Spinal cord (tissue), 10 donors: ENCODE data around the gene ZDHHC9. TPM values are rescaled to one million over a fixed set of nuclear protein-coding genes. Genes with fewer than 3 reads are reported as not detected.

ENCODE experiments used
- DNase-seq, 6 donors: peaks; one replicate each; pipeline versions ENCODE4 v3.0.0 to v3.0.0-alpha.2; 2013 to 2015; ENCODE audit warnings: low spot score in 6 of 6, low read depth in 4 of 6
- H3K27ac ChIP-seq: one replicate; pipeline ENCODE4 v1.5.1; 2013; ENCODE audit warnings: low read depth, low read length, control low read depth
- H3K27me3 ChIP-seq: one replicate; pipeline ENCODE4 v1.6.1; 2013; ENCODE audit warnings: low read length; ENCODE audit not compliant: control insufficient read depth, insufficient read depth
- H3K36me3 ChIP-seq: one replicate; pipeline ENCODE4 v1.6.1; 2013; ENCODE audit warnings: low read length; ENCODE audit not compliant: control insufficient read depth, insufficient read depth
- H3K4me1 ChIP-seq: one replicate; pipeline ENCODE4 v1.6.1; 2013; ENCODE audit warnings: low read length; ENCODE audit not compliant: control insufficient read depth, insufficient read depth
- H3K4me3 ChIP-seq: one replicate; pipeline ENCODE4 v1.5.1; 2013; ENCODE audit warnings: low read depth, low read length, control low read depth
- H3K9me3 ChIP-seq: one replicate; pipeline ENCODE4 v1.6.1; 2013; ENCODE audit warnings: low read length; ENCODE audit not compliant: control insufficient read depth, insufficient read depth
- WGBS: methylation state at CpG from one replicate; pipeline ENCODE4 v1.1.5; 2013; ENCODE audit warnings: missing lambda C conversion rate; ENCODE audit not compliant: insufficient coverage; 5-methylcytosine and 5-hydroxymethylcytosine counted together
- polyA plus RNA-seq, 2 donors: library from polyadenylated mRNA; unstranded; fragments of 120-200 nt; gene quantifications; one replicate each; pipeline ENCODE4 v1.2.1, GENCODE V29; 2013; ENCODE audit not compliant: insufficient read length in 2 of 2
- small RNA-seq: library from RNA; depleted of rRNA; stranded (forward); fragments of <200 nt; gene quantifications from one replicate; pipeline ENCODE3, GENCODE V24; 2014; ENCODE audit warnings: low replicate concordance
- total RNA-seq, 2 donors: library from RNA; depleted of rRNA in 1 of 2; stranded (reverse); fragments of 120-200 nt in 1 of 2; fragments of >200 nt in 1 of 2; gene quantifications; one replicate each; pipeline versions ENCODE4 v1.2.3 to v1.2.4, GENCODE V29; 2013 to 2014
- donor health status: healthy.

ZDHHC9 gene
- total and polyA plus RNA-seq, 4 donors, result 36.4 to 96.7 (median 79.3) TPM

DNA sequence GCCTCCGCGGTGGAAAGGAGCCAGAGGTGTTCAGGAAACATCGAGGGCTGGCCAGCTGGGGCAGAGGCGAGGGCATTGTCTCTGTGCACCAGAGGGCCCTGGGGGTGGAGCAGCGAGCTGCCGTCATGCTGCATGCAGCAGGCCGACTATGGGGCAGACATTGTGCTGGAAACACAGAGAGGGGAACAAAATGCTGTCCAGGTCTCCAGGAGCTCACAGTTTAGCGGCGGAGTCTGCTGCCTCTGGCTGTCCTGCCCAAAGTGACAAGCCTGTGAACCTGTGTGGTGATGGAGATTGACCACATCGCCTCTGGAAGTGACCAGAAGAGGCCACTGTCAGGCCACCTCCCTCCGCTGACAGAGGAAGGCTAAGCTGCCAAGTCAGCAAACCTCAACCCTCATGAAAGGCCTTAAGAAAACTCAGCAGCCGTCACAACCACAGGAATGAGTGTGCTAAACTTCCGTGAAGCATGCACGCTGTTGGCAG lies 84.1 kb downstream of the ZDHHC9 start:
- 59% methylated on average over 14 of the region's 14 CpGs for WGBS
- H3K4me1 ChIP-seq, result peaks cover 18% of the 10 kb centered on the region
- H3K36me3 ChIP-seq, result no peaks in the 10 kb centered on the region
- no peaks in the 10 kb centered on the region for H3K9me3 ChIP-seq
- H3K4me3 ChIP-seq, result no peak overlapping the region
- peak in 2 of 6 donors; percentile 17 to 32 for DNase-seq
- H3K27ac ChIP-seq, result no peak overlapping the region
- H3K27me3 ChIP-seq, result peaks cover under 1% of the 10 kb centered on the region

DNA sequence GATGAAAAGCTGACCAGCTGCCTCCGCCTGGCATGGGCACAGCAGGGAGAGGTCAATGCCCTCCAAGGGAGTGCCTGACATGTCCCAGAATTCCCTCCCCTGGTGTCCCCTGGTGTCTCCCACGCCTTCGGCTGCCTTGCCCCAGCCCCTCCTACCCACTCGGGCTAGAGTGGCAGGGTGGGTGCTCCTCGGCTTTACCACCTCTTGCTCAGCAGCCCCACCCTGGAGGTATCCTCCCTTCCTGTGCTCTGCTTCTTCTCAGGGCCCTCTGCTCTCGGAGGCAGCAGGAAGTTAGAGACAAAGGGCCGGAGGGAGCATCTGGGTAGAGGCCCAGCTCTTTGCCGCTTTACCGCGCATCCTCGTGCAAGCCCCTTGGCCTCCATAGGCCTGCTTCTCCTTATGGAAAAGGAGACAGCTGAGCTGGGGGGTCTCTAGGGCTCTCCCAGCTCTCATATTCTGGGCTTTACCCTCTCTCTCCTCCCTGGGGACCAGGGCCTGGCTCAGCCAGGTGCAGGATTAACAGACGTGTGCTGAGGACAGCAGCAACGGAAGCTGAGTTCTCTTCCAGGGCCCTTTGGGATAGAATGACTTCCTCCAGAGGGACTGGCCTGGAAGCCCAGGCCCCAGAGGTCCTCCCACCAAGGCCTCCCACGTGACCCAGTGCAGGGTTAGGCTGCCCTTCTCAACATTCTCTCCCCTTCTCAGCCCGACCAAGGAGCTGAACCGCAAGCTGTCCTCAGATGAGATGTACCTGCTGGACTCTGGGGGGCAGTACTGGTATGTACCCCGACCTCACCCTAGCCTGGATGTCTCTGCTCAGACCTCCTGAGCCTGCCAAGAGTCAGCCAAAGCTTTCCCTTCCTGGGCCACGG lies 87.7 kb downstream of the ZDHHC9 start:
- no peaks in the 10 kb centered on the region for H3K9me3 ChIP-seq
- H3K36me3 ChIP-seq, result no peaks in the 10 kb centered on the region
- no peak overlapping the region for H3K4me3 ChIP-seq
- peaks cover 18% of the 10 kb centered on the region for H3K4me1 ChIP-seq
- DNase-seq, result no peak
- H3K27me3 ChIP-seq, result peaks cover 2% of the 10 kb centered on the region
- 66% methylated on average over 15 of the region's 18 CpGs for WGBS
- no peak overlapping the region for H3K27ac ChIP-seq

DNA sequence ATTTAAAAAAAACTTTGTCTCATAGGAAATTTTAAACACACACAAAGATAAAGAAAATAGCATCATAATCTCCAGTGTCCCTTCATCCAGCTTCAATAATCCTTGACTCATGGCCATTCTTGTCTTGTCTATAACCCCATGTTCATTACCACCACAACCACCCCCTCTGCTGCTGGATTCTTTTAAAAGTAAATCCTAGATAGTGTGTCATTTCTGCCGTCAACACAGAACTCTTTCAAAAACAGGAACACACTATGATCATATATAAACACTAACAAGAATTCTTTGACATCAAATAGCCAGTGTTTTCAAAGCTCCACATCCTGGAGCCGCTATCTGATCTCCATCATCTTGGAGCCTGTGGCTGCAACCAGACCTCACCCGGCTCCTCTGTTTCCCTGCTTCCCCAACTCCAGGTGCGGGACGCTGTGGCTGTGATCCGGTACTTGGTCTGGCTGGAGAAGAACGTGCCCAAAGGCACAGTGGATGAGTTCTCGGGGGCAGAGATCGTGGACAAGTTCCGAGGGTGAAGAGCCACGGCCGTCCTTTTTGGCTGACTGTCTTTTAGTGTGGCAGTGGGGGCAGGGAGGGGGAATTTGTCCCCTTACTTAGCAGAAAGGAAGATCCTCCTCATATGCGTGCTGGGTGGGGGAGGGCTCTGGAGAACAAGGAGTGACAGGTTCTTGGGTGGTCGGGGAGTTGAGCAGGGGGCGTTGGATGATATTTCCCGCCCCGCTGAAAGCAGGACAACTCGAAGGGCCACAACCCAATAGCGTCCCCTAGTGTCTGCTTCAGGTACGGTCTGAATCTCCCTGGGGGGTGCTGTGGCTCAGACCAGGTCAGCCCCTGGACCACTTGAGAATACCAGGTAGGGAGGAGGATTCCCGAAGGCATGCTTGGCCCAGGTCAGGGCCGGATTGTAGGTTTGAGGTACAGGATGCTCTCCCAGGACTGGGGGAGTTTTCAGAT lies 89.3 kb downstream of the ZDHHC9 start:
- no peak overlapping the region for H3K27ac ChIP-seq
- H3K4me3 ChIP-seq, result no peak overlapping the region
- no peaks in the 10 kb centered on the region for H3K9me3 ChIP-seq
- DNase-seq, result no peak
- H3K36me3 ChIP-seq, result no peaks in the 10 kb centered on the region
- 53% methylated on average over 16 of the region's 22 CpGs for WGBS
- H3K4me1 ChIP-seq, result peaks cover 11% of the 10 kb centered on the region
- H3K27me3 ChIP-seq, result peaks cover 2% of the 10 kb centered on the region

Small RNA genes lying within 50 kb of the gene (small RNA-seq; reads per million reads assigned to genes)
- gene RF00017, result not detected

Other genes with a start within 250 kb of the ZDHHC9 start
- 1 to 10 TPM; 4.7 to 5.3 TPM for gene APLN, start 188.9 kb downstream of the ZDHHC9 start, total RNA-seq
- 10 to 100 TPM; 10.3 to 12.2 TPM for gene APLN, start 188.9 kb downstream of the ZDHHC9 start, polyA plus RNA-seq
- gene XPNPEP2, start 104.9 kb downstream of the ZDHHC9 start, total RNA-seq, result 1 to 10 TPM; 2.0 to 4.1 TPM
- gene XPNPEP2, start 104.9 kb downstream of the ZDHHC9 start, polyA plus RNA-seq, result 1 to 10 TPM in 1 of 2 donors, under 1 TPM in 1; 0.87 to 2.5 TPM
- gene SASH3, start 63.9 kb downstream of the ZDHHC9 start, total RNA-seq, result 1 to 10 TPM; 4.8 to 8.2 TPM
- gene SASH3, start 63.9 kb downstream of the ZDHHC9 start, polyA plus RNA-seq, result 1 to 10 TPM; 4.9 to 5.6 TPM
- 10 to 100 TPM in 1 of 2 donors, 1 to 10 TPM in 1; 9.5 to 14.7 TPM for gene UTP14A, start 62.3 kb upstream of the ZDHHC9 start, total RNA-seq
- 10 to 100 TPM; 13.1 to 15.0 TPM for gene UTP14A, start 62.3 kb upstream of the ZDHHC9 start, polyA plus RNA-seq
- gene BCORL1, start 138.7 kb upstream of the ZDHHC9 start, total RNA-seq, result 1 to 10 TPM; 4.8 to 5.2 TPM
- 10 to 100 TPM; 13.8 to 15.5 TPM for gene BCORL1, start 138.7 kb upstream of the ZDHHC9 start, polyA plus RNA-seq